Panc1 (cell line): ENCODE data around the gene NRSN1. TPM values are rescaled to one million over a fixed set of nuclear protein-coding genes. Genes with fewer than 3 reads are reported as not detected.

Experiments
- ATAC-seq: fragments of 200-7000 bp; cut with Tn5 transposase; 2 replicates; pipeline ENCODE4 v1.9.1; 2020; ENCODE audit warnings: mild to moderate bottlenecking, moderate library complexity
- BruUV-seq: library from RNA; stranded (reverse); fragments of 400-500 nt; replicated peaks from 2 replicates; lab custom pipeline; 2021; lab: Mats Ljungman, UMichigan
- CTCF ChIA-PET: fragments of 300-600 bp; sonication (Branson Sonifier 250); formaldehyde crosslinking; loops from one replicate; lab custom pipeline; 2022; ENCODE audit warnings: antibody characterized with exemption; lab: Charles Lee
- POLR2A ChIA-PET: fragments of 300-600 bp; sonication (Branson Sonifier 250); formaldehyde crosslinking; loops from one replicate; lab custom pipeline; 2022; ENCODE audit warnings: antibody characterized with exemption; lab: Charles Lee
- DNase-seq: peaks from one replicate; pipeline ENCODE4 v3.0.0-alpha.2; 2010; ENCODE audit warnings: low read depth, low spot score
- H3K27ac ChIP-seq: 2 replicates; pipeline ENCODE4 v1.5.1; 2011; ENCODE audit warnings: mild to moderate bottlenecking, low read length, inconsistent platforms
- H3K27me3 ChIP-seq: fragments of 200-500 bp; sonication (Bioruptor generic); 2 replicates; pipeline ENCODE4 v1.6.0; 2014; ENCODE audit warnings: low read length, inconsistent platforms; ENCODE audit not compliant: control insufficient read depth, insufficient read depth
- H3K36me3 ChIP-seq: fragments of 200-500 bp; sonication (Bioruptor generic); 2 replicates; pipeline ENCODE4 v1.5.1; 2014; ENCODE audit warnings: inconsistent platforms, mild to moderate bottlenecking, low read length, moderate library complexity; ENCODE audit not compliant: control insufficient read depth, insufficient read depth
- H3K4me1 ChIP-seq: 2 replicates; pipeline ENCODE4 v1.5.1; 2011; ENCODE audit warnings: inconsistent platforms, mild to moderate bottlenecking, low read length, moderate library complexity; ENCODE audit not compliant: control insufficient read depth, insufficient read depth
- H3K4me3 ChIP-seq, 2 experiments: 2 replicates each; pipeline ENCODE4 v1.5.1; 2011 to 2012; ENCODE audit warnings: low read depth in 2 of 2, low read length in 2 of 2, mild to moderate bottlenecking in 2 of 2, inconsistent platforms in 1 of 2, moderate library complexity in 1 of 2
- H3K9me3 ChIP-seq: fragments of 200-500 bp; sonication (Bioruptor generic); 2 replicates; pipeline ENCODE4 v1.5.1; 2014; ENCODE audit warnings: low read depth, mild to moderate bottlenecking, inconsistent platforms, low read length, moderate library complexity; ENCODE audit not compliant: control insufficient read depth, insufficient read depth
- CTCF ChIP-seq: fragments of 450-650 bp; IDR thresholded peaks from 2 replicates; pipeline ENCODE4 v1.5.1; 2017; ENCODE audit warnings: mild to moderate bottlenecking
- POLR2AphosphoS5 ChIP-seq: IDR thresholded peaks from 2 replicates; pipeline ENCODE4 v1.6.1; 2012; ENCODE audit warnings: mild to moderate bottlenecking, low read depth, low read length, moderate library complexity
- REST ChIP-seq, 2 experiments: IDR thresholded peaks; 2 replicates each; pipeline ENCODE4 v1.6.1; 2011 to 2012; ENCODE audit warnings: low read depth in 2 of 2, control low read depth in 1 of 2, low read length in 1 of 2, mild to moderate bottlenecking in 1 of 2, moderate library complexity in 1 of 2; ENCODE audit not compliant: insufficient read depth in 1 of 2
- SIN3A ChIP-seq: IDR thresholded peaks from 2 replicates; pipeline ENCODE4 v1.6.1; 2012; ENCODE audit warnings: low read depth, mild to moderate bottlenecking, low read length, moderate library complexity, borderline replicate concordance; ENCODE audit not compliant: insufficient read depth
- TCF7L2 ChIP-seq: IDR thresholded peaks from 2 replicates; pipeline ENCODE4 v1.6.1; 2011; ENCODE audit warnings: mild to moderate bottlenecking, low read depth, low read length, inconsistent platforms
- in situ Hi-C: cut with HindIII; loops from 2 replicates; pipeline ENCODE4 v1.10.0; 2016; ENCODE audit warnings: low sequenced_read_pairs, low pct_unique_long_range_greater_than_20kb
- intact Hi-C: fragments of 100-400 bp; cut with micrococcal nuclease; formaldehyde crosslinking; loops from one replicate; pipeline ENCODE4 v1.10.0; 2022; ENCODE audit not compliant: unreplicated experiment
- total RNA-seq: library from RNA; stranded (reverse); gene quantifications from one replicate; pipeline ENCODE4 v1.2.1, GENCODE V29; 2021; ENCODE audit not compliant: unreplicated experiment

Gene NRSN1
- total RNA-seq, 1 experiment from 2014 or later: not detected

GRCh38 chr6:24099181-24099580 is 26.8 kb upstream of the NRSN1 start:
- in situ Hi-C loops: no loop called here
- TF ChIP-seq SIN3A (no peak), POLR2AphosphoS5 (no peak)
- H3K36me3 ChIP-seq: no peaks in the 10 kb centered on the region
- ChIA-PET CTCF (no interaction called here), POLR2A (no interaction called here)
- 0 out of 2 replicates have a peak, but pooled peaks cover 4% of the 10 kb centered on the region for H3K27me3 ChIP-seq
- intact Hi-C loops: no loop called here
- no peak for ATAC-seq
- no peak overlapping the region for H3K4me3 ChIP-seq
- BruUV-seq: no TSS peak
- DNase-seq: no peak
- H3K4me1 ChIP-seq: no peaks in the 10 kb centered on the region
- H3K9me3 ChIP-seq: no peaks in the 10 kb centered on the region
- no peak overlapping the region for H3K27ac ChIP-seq

- ChIA-PET CTCF (no interaction called here), POLR2A (no interaction called here)
- Histone ChIP-seq H3K27ac (no peak overlapping the region), H3K27me3 (0 out of 2 replicates have a peak, but pooled peaks cover 4% of the 10 kb centered on the region), H3K4me3 (no peak overlapping the region), H3K4me1 (no peaks in the 10 kb centered on the region), H3K36me3 (no peaks in the 10 kb centered on the region), H3K9me3 (no peaks in the 10 kb centered on the region)
- ATAC-seq: no peak
- TF ChIP-seq CTCF (no peak), REST (IDR thresholded peaks at IDR 0.05; ENCODE audit: insufficient read depth in 1 of 2, low read depth in 2 of 2, low read length in 1 of 2) (no peak), TCF7L2 (no peak)
- in situ Hi-C loops: no loop called here
- intact Hi-C loops: no loop called here
- no TSS peak for BruUV-seq
- DNase-seq: no peak
Observed at GRCh38 chr6:24100024-24100769, 25.8 kb upstream of the NRSN1 start.

GRCh38 chr6:24100770-24101155 is 25.3 kb upstream of the NRSN1 start:
- POLR2A ChIA-PET: no interaction called here
- Histone ChIP-seq H3K27ac (no peak overlapping the region), H3K9me3 (no peaks in the 10 kb centered on the region), H3K4me1 (no peaks in the 10 kb centered on the region), H3K36me3 (no peaks in the 10 kb centered on the region), H3K27me3 (0 out of 2 replicates have a peak, but pooled peaks cover 4% of the 10 kb centered on the region), H3K4me3 (no peak overlapping the region)
- BruUV-seq: no TSS peak
- in situ Hi-C loops (no loop called here), intact Hi-C loops (no loop called here)
- CTCF ChIA-PET: no interaction called here
- DNase-seq (no peak), ATAC-seq (no peak)
- TF ChIP-seq TCF7L2: no peak
- TF ChIP-seq CTCF: no peak
- no peak for TF ChIP-seq SIN3A
- no peak for TF ChIP-seq POLR2AphosphoS5
- no peak for TF ChIP-seq REST (IDR thresholded peaks at IDR 0.05; ENCODE audit: insufficient read depth in 1 of 2, low read depth in 2 of 2, low read length in 1 of 2)
